Osteoblast (primary cell): ENCODE data around the gene NTM. TPM values are rescaled to one million over a fixed set of nuclear protein-coding genes. Genes with fewer than 3 reads are reported as not detected.

Experiments used
- DNase-seq: peaks from one replicate; pipeline ENCODE4 v3.0.0; 2011; ENCODE audit warnings: low spot score, mixed read lengths; ENCODE audit not compliant: insufficient read length; ENCODE audit errors: missing footprints
- H2AFZ ChIP-seq: 2 replicates; pipeline ENCODE4 v1.6.0; 2011; ENCODE audit warnings: mild to moderate bottlenecking, low read length
- H3K27ac ChIP-seq: 2 replicates; pipeline ENCODE4 v1.5.1; 2011; ENCODE audit warnings: mild to moderate bottlenecking, low read depth, low read length, moderate library complexity
- H3K27me3 ChIP-seq: 2 replicates; pipeline ENCODE4 v1.6.0; 2012; ENCODE audit warnings: mild to moderate bottlenecking, control low read depth, inconsistent platforms, low read length, moderate library complexity; ENCODE audit not compliant: insufficient read depth
- H3K36me3 ChIP-seq: 2 replicates; pipeline ENCODE4 v1.5.1; 2011; ENCODE audit warnings: mild to moderate bottlenecking, low read length, control low read depth, moderate library complexity; ENCODE audit not compliant: insufficient read depth
- H3K4me1 ChIP-seq: 2 replicates; pipeline ENCODE4 v1.5.1; 2011; ENCODE audit warnings: mild to moderate bottlenecking, low read length, control low read depth, moderate library complexity; ENCODE audit not compliant: insufficient read depth
- H3K4me2 ChIP-seq: 2 replicates; pipeline ENCODE4 v1.6.0; 2011; ENCODE audit warnings: mild to moderate bottlenecking, low read length; ENCODE audit not compliant: insufficient read depth
- H3K4me3 ChIP-seq: fragments of 200-600 bp; sonication (generic); 3 replicates; pipeline ENCODE4 v1.5.1; 2012; ENCODE audit warnings: mild to moderate bottlenecking, low read length, inconsistent platforms; ENCODE audit not compliant: insufficient read depth
- H3K79me2 ChIP-seq: 2 replicates; pipeline ENCODE4 v1.6.0; 2012; ENCODE audit warnings: mild to moderate bottlenecking, low read length, control low read depth, inconsistent platforms; ENCODE audit not compliant: insufficient read depth
- H3K9me3 ChIP-seq: 2 replicates; pipeline ENCODE4 v1.5.1; 2011; ENCODE audit warnings: low read depth, low read length, control low read depth
- H4K20me1 ChIP-seq: 2 replicates; pipeline ENCODE4 v1.6.0; 2012; ENCODE audit warnings: mild to moderate bottlenecking, low read length, control low read depth; ENCODE audit not compliant: insufficient read depth
- CTCF ChIP-seq: IDR thresholded peaks from 2 replicates; pipeline ENCODE4 v1.5.1; 2011; ENCODE audit warnings: mild to moderate bottlenecking, low read depth, low read length, moderate library complexity; ENCODE audit errors: extremely low read depth
- total RNA-seq: library from RNA; depleted of rRNA; stranded (reverse); fragments of >200 nt; gene quantifications from 2 replicates; pipeline ENCODE4 v1.2.3, GENCODE V29; 2012

NTM gene
- total RNA-seq, 1 donor, result 48.1 TPM

- H3K27ac ChIP-seq, result no peak overlapping the region
- H4K20me1 ChIP-seq, result peaks cover 5% of the 10 kb centered on the region
- H3K4me2 ChIP-seq, result no peak overlapping the region
- no peak for DNase-seq
- no peak for TF ChIP-seq CTCF
- no peak overlapping the region for H3K4me3 ChIP-seq
- peaks cover 2% of the 10 kb centered on the region for H3K4me1 ChIP-seq
- no peaks in the 10 kb centered on the region for H3K9me3 ChIP-seq
- H2AFZ ChIP-seq, result no peak overlapping the region
- H3K79me2 ChIP-seq, result no peaks in the 10 kb centered on the region
- H3K36me3 ChIP-seq, result no peaks in the 10 kb centered on the region
- H3K27me3 ChIP-seq, result no peaks in the 10 kb centered on the region
Measured at GRCh38 chr11:132253469-132254264, 883.3 kb downstream of the NTM start.

- Histone ChIP-seq H3K9me3 (no peaks in the 10 kb centered on the region), H3K4me2 (no peak overlapping the region), H2AFZ (no peak overlapping the region), H3K27me3 (no peaks in the 10 kb centered on the region), H3K27ac (no peak overlapping the region), H3K36me3 (no peaks in the 10 kb centered on the region), H3K4me1 (peaks cover 4% of the 10 kb centered on the region), H4K20me1 (peaks cover 5% of the 10 kb centered on the region), H3K79me2 (no peaks in the 10 kb centered on the region), H3K4me3 (no peak overlapping the region)
- no peak for DNase-seq
- TF ChIP-seq CTCF, result no peak
Measured at GRCh38 chr11:132254906-132255305, 884.5 kb downstream of the NTM start.

- no peak for TF ChIP-seq CTCF
- no peaks in the 10 kb centered on the region for H3K9me3 ChIP-seq
- no peaks in the 10 kb centered on the region for H3K27me3 ChIP-seq
- H2AFZ ChIP-seq, result no peak overlapping the region
- DNase-seq, result no peak
- H3K4me1 ChIP-seq, result peaks cover 4% of the 10 kb centered on the region
- no peak overlapping the region for H3K4me3 ChIP-seq
- H3K4me2 ChIP-seq, result no peak overlapping the region
- H4K20me1 ChIP-seq, result peaks cover 5% of the 10 kb centered on the region
- H3K36me3 ChIP-seq, result no peaks in the 10 kb centered on the region
- H3K79me2 ChIP-seq, result no peaks in the 10 kb centered on the region
- no peak overlapping the region for H3K27ac ChIP-seq
Measured at GRCh38 chr11:132256528-132257279, 886.3 kb downstream of the NTM start.

- Histone ChIP-seq H2AFZ (no peak overlapping the region), H3K9me3 (no peaks in the 10 kb centered on the region), H3K79me2 (no peaks in the 10 kb centered on the region), H4K20me1 (peaks cover 5% of the 10 kb centered on the region), H3K4me3 (no peak overlapping the region), H3K27me3 (no peaks in the 10 kb centered on the region), H3K27ac (no peak overlapping the region), H3K36me3 (no peaks in the 10 kb centered on the region), H3K4me1 (peaks cover 4% of the 10 kb centered on the region), H3K4me2 (no peak overlapping the region)
- no peak for TF ChIP-seq CTCF
- DNase-seq, result no peak
Measured at GRCh38 chr11:132257871-132258270, 887.5 kb downstream of the NTM start.
